ENCODE results near the gene TUBB6. TPM values are rescaled to one million over a fixed set of nuclear protein-coding genes. Genes with fewer than 3 reads are reported as not detected.

TUBB6 gene
- total RNA-seq, 2 donors from 2014 or later: 71.1 to 109 TPM

DNA sequence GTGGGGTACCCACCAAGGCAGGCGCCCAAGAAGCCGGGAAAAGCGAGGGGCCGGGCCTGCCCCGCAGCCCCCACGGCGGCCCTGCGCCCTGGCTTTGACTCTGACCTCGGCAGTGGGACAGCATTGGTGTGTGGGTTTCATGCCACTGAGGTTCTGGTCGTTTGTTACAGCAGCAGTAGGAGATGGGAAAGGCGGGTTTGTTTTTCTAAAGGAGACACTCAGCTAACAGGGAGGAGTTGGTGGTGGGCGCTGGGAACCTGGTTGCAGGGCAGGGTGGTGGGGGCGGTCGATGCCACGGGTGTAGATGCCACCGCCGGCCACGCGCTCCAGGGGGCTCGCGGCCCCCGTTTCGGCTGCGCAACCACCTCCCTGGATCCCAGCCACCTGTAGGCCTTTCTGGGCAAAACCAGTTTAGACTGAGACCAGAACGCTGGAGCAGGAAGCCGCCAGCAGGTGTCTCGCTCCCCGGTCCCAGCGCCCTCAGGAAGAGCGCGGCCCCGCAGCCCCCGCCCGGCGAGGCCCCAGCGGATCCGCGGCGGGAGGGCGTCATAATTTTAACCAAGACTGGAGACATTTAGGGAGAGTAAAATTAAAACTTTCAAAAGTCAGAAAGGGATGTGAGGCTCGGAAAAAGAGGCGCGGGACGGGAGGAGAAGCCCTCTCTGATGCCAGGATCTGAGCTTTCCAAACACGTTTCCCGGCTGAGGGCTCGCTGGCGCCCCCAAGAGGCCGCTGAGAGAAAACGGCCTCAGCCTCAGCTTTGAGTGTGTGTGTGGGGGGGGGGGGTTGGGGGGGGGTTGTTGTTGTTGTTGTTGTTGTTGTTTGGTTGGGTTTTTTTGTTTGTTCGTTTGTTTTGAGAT lies 36.4 kb upstream of the TUBB6 start:
- WGBS, 2 donors: 17 to 27% methylated on average over 33 to 50 of the region's 51 CpGs
- H3K27ac ChIP-seq: peak overlapping the region in 3 of 4 donors; percentile 75 to 84 (median 75)

DNA sequence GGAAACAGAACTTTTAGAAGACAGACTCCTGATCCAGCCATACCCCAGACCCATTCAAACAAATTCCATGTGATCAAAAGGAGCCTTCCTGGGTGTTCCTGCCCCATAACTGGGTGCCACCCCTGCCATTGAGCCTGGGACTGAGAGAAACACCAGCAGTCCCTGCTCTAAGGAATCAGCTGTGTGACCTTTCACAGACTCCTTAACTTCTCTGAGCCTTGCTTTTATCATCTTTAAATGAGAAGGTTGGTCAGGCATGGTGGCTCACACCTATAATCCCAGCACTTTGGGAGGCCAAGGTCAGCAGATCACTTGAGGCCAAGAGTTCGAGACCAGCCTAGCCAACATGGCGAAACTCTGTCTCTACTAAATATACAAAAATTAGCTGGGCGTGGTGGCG lies 33.2 kb upstream of the TUBB6 start:
- ATAC-seq: no peak
- Histone ChIP-seq H3K4me1 (peaks cover 5% of the 10 kb centered on the region), H3K36me3 (replicated peaks in 1 of 2; ENCODE audit: insufficient read depth in 1 of 2, low read depth in 2 of 2) (no peaks in the 10 kb centered on the region), H3K27ac (no peak overlapping the region), H3K27me3 (no peaks in the 10 kb centered on the region), H3K4me3 (no peak overlapping the region), H3K9me3 (no peaks in the 10 kb centered on the region)
- 92 to 100% methylated on average over 4 of the region's 4 CpGs for whole genome bisulfite sequencing, 2 donors
- DNase-seq: no peak
- intact Hi-C loops (cut with DNase I): no loop called here
- TF ChIP-seq, protein P1, sequence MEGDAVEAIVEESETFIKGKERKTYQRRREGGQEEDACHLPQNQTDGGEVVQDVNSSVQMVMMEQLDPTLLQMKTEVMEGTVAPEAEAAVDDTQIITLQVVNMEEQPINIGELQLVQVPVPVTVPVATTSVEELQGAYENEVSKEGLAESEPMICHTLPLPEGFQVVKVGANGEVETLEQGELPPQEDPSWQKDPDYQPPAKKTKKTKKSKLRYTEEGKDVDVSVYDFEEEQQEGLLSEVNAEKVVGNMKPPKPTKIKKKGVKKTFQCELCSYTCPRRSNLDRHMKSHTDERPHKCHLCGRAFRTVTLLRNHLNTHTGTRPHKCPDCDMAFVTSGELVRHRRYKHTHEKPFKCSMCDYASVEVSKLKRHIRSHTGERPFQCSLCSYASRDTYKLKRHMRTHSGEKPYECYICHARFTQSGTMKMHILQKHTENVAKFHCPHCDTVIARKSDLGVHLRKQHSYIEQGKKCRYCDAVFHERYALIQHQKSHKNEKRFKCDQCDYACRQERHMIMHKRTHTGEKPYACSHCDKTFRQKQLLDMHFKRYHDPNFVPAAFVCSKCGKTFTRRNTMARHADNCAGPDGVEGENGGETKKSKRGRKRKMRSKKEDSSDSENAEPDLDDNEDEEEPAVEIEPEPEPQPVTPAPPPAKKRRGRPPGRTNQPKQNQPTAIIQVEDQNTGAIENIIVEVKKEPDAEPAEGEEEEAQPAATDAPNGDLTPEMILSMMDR (IDR thresholded peaks at IDR 0.05): no peak
- TF ChIP-seq POLR2A (IDR thresholded peaks at IDR 0.05): no peak

More for the DNA sequence above, 36.4 kb upstream of the TUBB6 start:
- peak; percentile 82 to 88 (median 84) for DNase-seq
- Histone ChIP-seq H3K27me3 (no peaks in the 10 kb centered on the region), H3K4me1 (peaks cover 5% of the 10 kb centered on the region), H3K4me3 (no peak overlapping the region), H3K9me3 (no peaks in the 10 kb centered on the region), H3K36me3 (replicated peaks in 1 of 2; ENCODE audit: insufficient read depth in 1 of 2, low read depth in 2 of 2) (no peaks in the 10 kb centered on the region)
- ATAC-seq: peak; percentile 99
- TF ChIP-seq, protein P1 (IDR thresholded peaks at IDR 0.05): peak; percentile 38 to 87 (median 69)
- peak in 2 of 3 donors; percentile 7 to 14 for TF ChIP-seq POLR2A (IDR thresholded peaks at IDR 0.05)
- intact Hi-C loops (cut with DNase I): no loop called here

DNA sequence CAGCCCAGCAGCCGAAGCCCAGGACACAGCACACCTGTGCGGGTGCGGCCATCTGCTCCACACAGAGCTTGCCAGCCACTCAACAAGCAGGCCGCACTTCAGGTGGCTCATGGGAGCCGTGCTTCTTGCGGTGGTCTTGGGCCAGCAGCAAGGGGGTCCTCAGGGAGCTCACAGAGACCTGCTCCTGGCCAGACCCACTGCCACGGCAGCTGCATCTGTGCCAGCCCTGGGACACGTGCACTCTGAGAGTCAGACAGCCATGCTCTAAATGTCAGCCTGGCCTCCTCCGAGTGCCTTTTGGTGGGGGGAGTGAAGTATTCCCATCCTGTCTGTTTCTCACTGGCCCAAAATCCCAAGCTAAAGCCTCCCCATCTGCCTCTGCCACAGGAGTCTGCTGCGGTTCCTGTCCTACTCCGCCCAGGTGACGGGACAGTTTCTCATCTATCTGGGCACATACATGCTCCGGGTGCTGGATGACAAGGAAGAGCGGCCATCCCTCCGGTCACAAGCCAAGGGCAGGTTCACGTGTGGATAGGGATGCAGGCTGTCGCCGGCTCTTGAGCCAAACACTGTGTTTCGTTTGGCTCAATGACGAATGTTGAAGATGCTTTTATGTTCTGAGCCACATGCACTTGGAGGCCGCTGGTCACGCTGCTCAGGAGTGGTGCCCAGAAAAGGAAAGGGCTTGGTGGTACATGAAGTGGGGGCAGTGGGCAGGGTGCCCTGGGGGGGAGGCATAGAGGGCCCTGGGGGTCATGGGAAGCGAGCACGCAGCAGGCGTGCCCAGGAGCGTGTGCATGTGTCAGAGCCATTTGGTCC lies 31.1 kb upstream of the TUBB6 start:
- Histone ChIP-seq H3K27me3 (no peaks in the 10 kb centered on the region), H3K27ac (no peak overlapping the region), H3K36me3 (replicated peaks in 1 of 2; ENCODE audit: insufficient read depth in 1 of 2, low read depth in 2 of 2) (no peaks in the 10 kb centered on the region), H3K4me1 (no peaks in the 10 kb centered on the region), H3K4me3 (no peak overlapping the region), H3K9me3 (no peaks in the 10 kb centered on the region)
- no peak for ATAC-seq
- TF ChIP-seq POLR2A (IDR thresholded peaks at IDR 0.05): no peak
- TF ChIP-seq, protein P1 (IDR thresholded peaks at IDR 0.05): no peak
- DNase-seq: no peak
- intact Hi-C loops (cut with DNase I): no loop called here
- 90 to 94% methylated on average over 13 to 26 of the region's 26 CpGs for WGBS, 2 donors

DNA sequence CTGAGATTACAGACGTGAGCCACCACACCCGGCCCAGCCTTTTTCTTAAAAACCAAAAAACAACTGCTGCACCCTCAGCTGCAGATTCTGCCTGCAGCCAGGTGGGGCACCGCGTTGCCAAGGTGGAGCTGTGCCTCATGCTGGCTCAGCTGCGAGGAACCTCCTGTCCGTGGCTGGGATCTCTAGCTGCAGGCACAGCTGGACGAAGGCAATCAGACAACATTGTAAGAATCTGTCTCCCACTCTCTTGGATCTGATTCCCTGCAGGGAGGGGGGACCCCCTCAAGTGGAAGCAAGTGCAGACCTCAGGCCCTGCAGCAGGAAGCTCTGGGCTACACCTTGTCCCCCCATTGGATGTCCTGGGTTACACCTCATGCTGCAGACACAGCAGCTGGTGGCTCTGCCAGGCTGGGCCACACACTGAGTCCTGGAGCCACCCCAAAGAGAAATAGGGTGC lies 29.8 kb upstream of the TUBB6 start:
- intact Hi-C loops (cut with DNase I): no loop called here
- Histone ChIP-seq H3K4me3 (no peak overlapping the region), H3K9me3 (no peaks in the 10 kb centered on the region), H3K27me3 (no peaks in the 10 kb centered on the region), H3K27ac (peak overlapping the region in 2 of 4 donors; percentile 16 to 64), H3K36me3 (replicated peaks in 1 of 2; ENCODE audit: insufficient read depth in 1 of 2, low read depth in 2 of 2) (no peaks in the 10 kb centered on the region), H3K4me1 (no peaks in the 10 kb centered on the region)
- ATAC-seq (no peak), DNase-seq (no peak)
- 52 to 69% methylated on average over 2 to 7 of the region's 7 CpGs for WGBS, 2 donors
- TF ChIP-seq POLR2A (IDR thresholded peaks at IDR 0.05): no peak
- TF ChIP-seq, protein P1 (IDR thresholded peaks at IDR 0.05): no peak
